DMS53 (cell line): ENCODE data around the gene CNTNAP2.

Experiments
- DNase-seq: peaks from one replicate; lab custom pipeline; 2025; lab: John Stamatoyannopoulos, UW

The CNTNAP2 gene

GRCh38 chr7:146417176-146417575, 300.6 kb downstream of the CNTNAP2 start:
- no peak for DNase-seq

GRCh38 chr7:146423446-146423845, 306.8 kb downstream of the CNTNAP2 start:
- no peak for DNase-seq

GRCh38 chr7:146424084-146424483, 307.5 kb downstream of the CNTNAP2 start:
- no peak for DNase-seq

- no peak for DNase-seq
These were observed 316.9 kb downstream of the CNTNAP2 start for GRCh38 chr7:146433501-146433900.

- DNase-seq = no peak
These were observed 326.5 kb downstream of the CNTNAP2 start for GRCh38 chr7:146443102-146443501.

GRCh38 chr7:146449625-146450024, 333.0 kb downstream of the CNTNAP2 start:
- DNase-seq = no peak

GRCh38 chr7:146455091-146455655, 338.6 kb downstream of the CNTNAP2 start:
- no peak for DNase-seq

GRCh38 chr7:146479040-146479439, 362.4 kb downstream of the CNTNAP2 start:
- peak; percentile 95 for DNase-seq

- DNase-seq = no peak
These were observed 369.9 kb downstream of the CNTNAP2 start for GRCh38 chr7:146486519-146486918.

GRCh38 chr7:146492017-146492416, 375.4 kb downstream of the CNTNAP2 start:
- DNase-seq = peak; percentile 37

GRCh38 chr7:146494952-146495596, 378.5 kb downstream of the CNTNAP2 start:
- DNase-seq = no peak

GRCh38 chr7:146496657-146497056, 380.1 kb downstream of the CNTNAP2 start:
- DNase-seq = no peak

- DNase-seq = no peak
These were observed 383.4 kb downstream of the CNTNAP2 start for GRCh38 chr7:146499970-146500369.

- DNase-seq = peak; percentile 10
These were observed 387.2 kb downstream of the CNTNAP2 start for GRCh38 chr7:146503844-146504243.

GRCh38 chr7:146510088-146510680, 393.6 kb downstream of the CNTNAP2 start:
- DNase-seq = peak; percentile 58

- no peak for DNase-seq
These were observed 397.7 kb downstream of the CNTNAP2 start for GRCh38 chr7:146514304-146514703.

GRCh38 chr7:146528581-146528980, 412.0 kb downstream of the CNTNAP2 start:
- no peak for DNase-seq

GRCh38 chr7:146539836-146540235, 423.2 kb downstream of the CNTNAP2 start:
- DNase-seq = no peak

- no peak for DNase-seq
These were observed 425.5 kb downstream of the CNTNAP2 start for GRCh38 chr7:146542101-146542500.

- no peak for DNase-seq
These were observed 428.1 kb downstream of the CNTNAP2 start for GRCh38 chr7:146544748-146545147.

GRCh38 chr7:146548816-146549215, 432.2 kb downstream of the CNTNAP2 start:
- DNase-seq = no peak

GRCh38 chr7:146554556-146554955, 438.0 kb downstream of the CNTNAP2 start:
- DNase-seq = peak; percentile 81

- DNase-seq = peak; percentile 8
These were observed 441.4 kb downstream of the CNTNAP2 start for GRCh38 chr7:146557971-146558469.
